ENCODE data around the gene DNAJC22. TPM values are rescaled to one million over a fixed set of nuclear protein-coding genes. Genes with fewer than 3 reads are reported as not detected.

Gene DNAJC22
- total and polyA plus RNA-seq, 2 donors from 2014 or later: 15.1 to 16.2 TPM

DNA sequence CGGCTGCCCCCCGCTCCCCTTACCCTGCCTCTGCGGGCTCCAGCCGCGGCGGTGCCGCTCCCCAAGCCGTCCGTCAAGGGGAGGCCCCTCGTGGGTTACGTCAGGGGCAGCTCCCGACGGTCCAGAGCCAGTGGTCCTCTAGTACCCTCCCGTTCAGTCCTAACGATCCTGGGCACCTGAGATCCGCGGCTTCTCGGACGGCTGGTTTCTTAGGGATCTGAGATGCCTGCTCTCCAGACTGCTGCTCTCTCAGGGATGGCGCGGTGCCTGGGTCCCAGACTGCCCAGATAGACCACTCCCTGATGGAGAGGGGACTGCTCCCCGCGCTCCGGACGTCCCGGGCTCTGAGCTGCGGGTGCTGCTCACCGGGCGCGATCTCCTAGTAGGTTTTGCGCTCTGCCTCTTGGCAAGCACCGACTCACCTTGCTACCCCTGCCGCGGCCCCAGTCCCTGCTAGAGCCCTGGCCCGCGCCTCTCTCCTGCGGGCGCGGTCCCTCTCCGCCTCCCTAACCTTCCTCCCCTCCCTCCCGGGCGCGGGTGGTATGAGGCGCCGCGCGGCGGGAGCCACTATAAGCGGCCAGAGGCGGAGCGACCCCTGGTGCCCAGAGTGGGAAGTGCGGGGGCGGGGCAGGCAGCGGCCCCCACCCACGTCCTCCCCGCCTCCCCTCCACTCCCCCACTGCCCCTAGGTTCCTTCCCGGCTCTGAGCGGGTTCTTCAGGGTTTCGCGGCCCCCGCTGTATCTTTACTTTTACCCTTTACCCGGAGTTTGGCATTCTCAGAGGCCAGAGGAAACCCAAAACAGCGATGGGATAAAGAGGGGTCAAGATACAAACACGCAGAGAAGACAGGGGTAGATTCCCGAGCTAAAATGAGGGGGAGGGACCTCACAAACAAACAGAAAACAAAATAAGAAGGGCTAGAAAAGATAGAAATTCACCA is 9.8 kb upstream of the DNAJC22 start, which contains the start of gene C1QL4:
Gene C1QL4, minus strand, starts transcription at position 544 of the 940 bp plus-strand sequence. CDS start 711 bp downstream, outside the sequence.
- Histone ChIP-seq H3K9me3 (ENCODE audit: control insufficient read depth in 2 of 3, insufficient read depth in 1 of 3, low read length in 3 of 3) (no peaks in the 10 kb centered on the region), H3K36me3 (ENCODE audit: control insufficient read depth in 2 of 3, insufficient read depth in 3 of 3, low read length in 3 of 3) (no peaks in the 10 kb centered on the region), H3K4me1 (ENCODE audit: control insufficient read depth in 2 of 3, insufficient read depth in 2 of 3, low read depth in 1 of 3, low read length in 3 of 3) (peaks cover 0 to 5% (median 0%) of the 10 kb centered on the region in 3 donors), H3K27me3 (ENCODE audit: control insufficient read depth, insufficient read depth, low read length) (peaks cover 24% of the 10 kb centered on the region), H3K4me3 (ENCODE audit: low read length in 3 of 3) (peak within 1 kb of the TSS in 1 of 3 donors; percentile 25), H3K9ac (ENCODE audit: low read length in 3 of 3) (no peak within 1 kb of the TSS), H3K27ac (ENCODE audit: low read depth in 2 of 2, low read length in 2 of 2) (no peak within 1 kb of the TSS)
- intact Hi-C loops (cut with DNase I): no loop called here
- TF ChIP-seq, protein P1, sequence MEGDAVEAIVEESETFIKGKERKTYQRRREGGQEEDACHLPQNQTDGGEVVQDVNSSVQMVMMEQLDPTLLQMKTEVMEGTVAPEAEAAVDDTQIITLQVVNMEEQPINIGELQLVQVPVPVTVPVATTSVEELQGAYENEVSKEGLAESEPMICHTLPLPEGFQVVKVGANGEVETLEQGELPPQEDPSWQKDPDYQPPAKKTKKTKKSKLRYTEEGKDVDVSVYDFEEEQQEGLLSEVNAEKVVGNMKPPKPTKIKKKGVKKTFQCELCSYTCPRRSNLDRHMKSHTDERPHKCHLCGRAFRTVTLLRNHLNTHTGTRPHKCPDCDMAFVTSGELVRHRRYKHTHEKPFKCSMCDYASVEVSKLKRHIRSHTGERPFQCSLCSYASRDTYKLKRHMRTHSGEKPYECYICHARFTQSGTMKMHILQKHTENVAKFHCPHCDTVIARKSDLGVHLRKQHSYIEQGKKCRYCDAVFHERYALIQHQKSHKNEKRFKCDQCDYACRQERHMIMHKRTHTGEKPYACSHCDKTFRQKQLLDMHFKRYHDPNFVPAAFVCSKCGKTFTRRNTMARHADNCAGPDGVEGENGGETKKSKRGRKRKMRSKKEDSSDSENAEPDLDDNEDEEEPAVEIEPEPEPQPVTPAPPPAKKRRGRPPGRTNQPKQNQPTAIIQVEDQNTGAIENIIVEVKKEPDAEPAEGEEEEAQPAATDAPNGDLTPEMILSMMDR (IDR thresholded peaks at IDR 0.05; ENCODE audit: borderline replicate concordance, extremely low read depth, insufficient read depth): peak; percentile 67
- FAIRE-seq (no peak), DNase-seq (peak; percentile 88 to 94 (median 90))

DNA sequence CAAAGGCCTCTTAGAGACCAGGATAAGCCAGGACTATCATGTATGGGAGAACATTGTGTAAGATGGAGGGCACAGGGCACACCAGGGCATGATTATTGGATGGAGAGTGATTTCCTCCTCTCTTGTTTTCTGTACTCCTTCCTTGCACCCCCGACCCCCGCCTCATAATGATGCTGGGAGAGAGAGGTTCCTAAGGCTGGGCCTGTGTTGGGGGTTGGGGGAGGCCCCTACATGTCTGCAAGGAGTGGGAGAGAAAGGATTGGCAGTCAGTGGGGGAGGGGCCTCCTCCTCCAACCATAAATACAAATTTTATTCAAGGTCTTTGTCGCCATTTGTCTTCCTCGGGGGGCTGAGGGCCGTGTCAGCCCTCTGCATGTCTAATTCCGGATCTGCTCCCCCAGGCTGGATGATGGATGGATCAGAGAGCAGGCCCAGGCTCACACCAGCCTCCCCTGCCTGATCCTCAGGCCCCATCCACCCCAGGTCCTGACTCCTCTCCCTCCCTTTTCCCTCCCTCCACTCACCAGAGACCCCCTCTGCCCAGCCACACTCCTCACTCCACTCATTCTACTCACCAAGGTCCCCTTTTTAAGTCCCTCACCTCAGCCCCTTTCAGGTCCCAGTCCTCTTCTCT is 7.7 kb upstream of the DNAJC22 start:
- intact Hi-C loops (cut with DNase I): no loop called here
- Histone ChIP-seq H3K27me3 (ENCODE audit: control insufficient read depth, insufficient read depth, low read length) (peaks cover 18% of the 10 kb centered on the region), H3K4me1 (ENCODE audit: control insufficient read depth in 2 of 3, insufficient read depth in 2 of 3, low read depth in 1 of 3, low read length in 3 of 3) (peaks cover 3 to 19% (median 12%) of the 10 kb centered on the region in 3 donors), H3K9ac (ENCODE audit: low read length in 3 of 3) (no peak overlapping the region), H3K4me3 (ENCODE audit: low read length in 3 of 3) (no peak overlapping the region), H3K9me3 (ENCODE audit: control insufficient read depth in 2 of 3, insufficient read depth in 1 of 3, low read length in 3 of 3) (no peaks in the 10 kb centered on the region), H3K27ac (ENCODE audit: low read depth in 2 of 2, low read length in 2 of 2) (no peak overlapping the region), H3K36me3 (ENCODE audit: control insufficient read depth in 2 of 3, insufficient read depth in 3 of 3, low read length in 3 of 3) (no peaks in the 10 kb centered on the region)
- DNase-seq (peak in 1 of 5 donors; percentile 11), FAIRE-seq (no peak)
- TF ChIP-seq, protein P1 (IDR thresholded peaks at IDR 0.05; ENCODE audit: borderline replicate concordance, extremely low read depth, insufficient read depth): no peak

DNA sequence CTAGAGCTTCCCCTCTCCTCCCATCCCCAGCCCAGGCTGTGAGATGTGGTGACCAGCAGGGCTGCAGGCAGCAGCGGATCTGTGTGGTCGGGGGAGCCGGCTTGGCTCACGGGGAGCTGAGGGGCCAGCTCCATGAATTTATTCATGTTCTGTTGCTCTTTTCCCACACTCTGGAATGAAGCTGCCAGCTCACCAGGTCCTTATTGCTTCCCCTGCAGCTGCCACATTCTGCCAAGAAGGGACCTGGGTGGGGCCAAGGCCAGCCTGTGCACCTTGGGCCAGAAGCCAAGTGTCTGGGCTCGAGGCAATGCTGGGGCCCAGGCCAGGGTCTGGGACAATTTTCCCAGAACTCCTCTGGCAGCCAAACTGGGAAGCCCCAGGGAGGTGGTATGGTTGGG is 7.2 kb upstream of the DNAJC22 start:
- H3K4me3 ChIP-seq (ENCODE audit: low read length in 3 of 3): no peak overlapping the region
- no peaks in the 10 kb centered on the region for H3K9me3 ChIP-seq (ENCODE audit: control insufficient read depth in 2 of 3, insufficient read depth in 1 of 3, low read length in 3 of 3)
- no peak for FAIRE-seq
- no peak overlapping the region for H3K9ac ChIP-seq (ENCODE audit: low read length in 3 of 3)
- H3K27me3 ChIP-seq (ENCODE audit: control insufficient read depth, insufficient read depth, low read length): peaks cover 15% of the 10 kb centered on the region
- no peak overlapping the region for H3K27ac ChIP-seq (ENCODE audit: low read depth in 2 of 2, low read length in 2 of 2)
- peaks cover 3 to 21% (median 14%) of the 10 kb centered on the region in 3 donors for H3K4me1 ChIP-seq (ENCODE audit: control insufficient read depth in 2 of 3, insufficient read depth in 2 of 3, low read depth in 1 of 3, low read length in 3 of 3)
- DNase-seq: peak in 1 of 5 donors; percentile 80
- TF ChIP-seq, protein P1 (IDR thresholded peaks at IDR 0.05; ENCODE audit: borderline replicate concordance, extremely low read depth, insufficient read depth): no peak
- no peaks in the 10 kb centered on the region for H3K36me3 ChIP-seq (ENCODE audit: control insufficient read depth in 2 of 3, insufficient read depth in 3 of 3, low read length in 3 of 3)
- intact Hi-C loops (cut with DNase I): no loop called here
